ENCODE results near the gene FAH. TPM values are rescaled to one million over a fixed set of nuclear protein-coding genes. Genes with fewer than 3 reads are reported as not detected.

The FAH gene
- total RNA-seq, 4 donors from 2014 or later, result 22.0 to 42.0 (median 37.7) TPM

DNA sequence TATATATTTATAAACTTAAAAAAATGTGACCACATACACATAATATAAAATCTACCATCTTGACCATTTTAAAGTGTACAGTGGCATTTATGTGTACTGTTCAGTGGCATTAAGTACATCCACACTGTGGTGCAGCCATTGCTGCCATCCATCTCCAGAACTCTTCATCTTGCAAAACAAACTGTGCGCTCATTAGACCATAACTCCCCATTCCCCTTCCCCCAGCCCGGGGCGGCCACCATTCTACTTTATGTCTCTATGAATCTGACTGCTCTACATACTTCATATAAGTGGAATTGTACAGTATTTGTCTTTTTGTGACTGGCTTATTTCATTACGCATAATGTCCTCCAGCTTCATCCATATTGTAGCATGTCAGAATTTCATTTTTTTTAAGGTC is 51.4 kb downstream of the FAH start:
- no peak for TF ChIP-seq POLR2A (IDR thresholded peaks at IDR 0.05)
- TF ChIP-seq EP300 (IDR thresholded peaks at IDR 0.05), result no peak
- TF ChIP-seq CTCF (IDR thresholded peaks at IDR 0.05), result no peak
- WGBS, 2 donors, result 96 to 97% methylated on average over 4 of the region's 4 CpGs
- Histone ChIP-seq H3K27me3 (no peaks in the 10 kb centered on the region), H3K4me1 (no peaks in the 10 kb centered on the region), H3K9me3 (no peaks in the 10 kb centered on the region), H3K4me3 (no peak overlapping the region), H3K36me3 (peaks cover 0 to 21% (median 0%) of the 10 kb centered on the region in 3 donors), H3K27ac (no peak overlapping the region)
- no peak for DNase-seq (ENCODE audit: low spot score in 2 of 2)

DNA sequence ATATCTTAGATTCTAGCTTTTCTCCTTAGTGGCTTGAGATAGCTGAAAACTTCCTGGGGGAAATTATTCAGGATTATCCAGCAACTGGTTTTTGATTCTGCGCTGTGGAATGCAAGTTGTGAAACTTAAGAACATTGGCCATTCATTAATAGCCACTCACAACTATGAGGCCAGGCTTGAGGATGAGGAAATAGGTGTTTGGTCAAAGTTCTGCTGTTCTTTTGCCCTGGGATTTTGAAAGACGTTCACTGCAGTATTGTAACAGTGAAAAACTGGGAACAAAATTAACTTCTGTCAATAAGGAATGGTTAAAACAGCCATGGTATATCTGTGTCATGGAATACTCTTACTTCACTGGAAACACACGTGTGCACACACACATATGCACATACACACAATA is 55.1 kb downstream of the FAH start:
- no peak for TF ChIP-seq POLR2A (IDR thresholded peaks at IDR 0.05)
- TF ChIP-seq CTCF (IDR thresholded peaks at IDR 0.05), result no peak
- TF ChIP-seq EP300 (IDR thresholded peaks at IDR 0.05), result no peak
- H3K4me3 ChIP-seq, result no peak overlapping the region
- H3K27ac ChIP-seq, result no peak overlapping the region
- 70 to 76% methylated on average over 3 of the region's 3 CpGs for WGBS, 2 donors
- no peak for DNase-seq (ENCODE audit: low spot score in 2 of 2)
- H3K36me3 ChIP-seq, result peaks cover 0 to 2% (median 0%) of the 10 kb centered on the region in 3 donors
- no peaks in the 10 kb centered on the region for H3K27me3 ChIP-seq
- H3K4me1 ChIP-seq, result no peaks in the 10 kb centered on the region
- H3K9me3 ChIP-seq, result peaks cover 0 to 2% (median 0%) of the 10 kb centered on the region in 4 donors

- H3K9me3 ChIP-seq, result peaks cover 0 to 11% (median 0%) of the 10 kb centered on the region in 4 donors
- H3K4me3 ChIP-seq, result no peak overlapping the region
- DNase-seq (ENCODE audit: low spot score in 2 of 2), result no peak
- H3K36me3 ChIP-seq, result no peaks in the 10 kb centered on the region
- no peaks in the 10 kb centered on the region for H3K27me3 ChIP-seq
- WGBS, 2 donors, result 88% methylated on average over 11 of the region's 11 CpGs
- no peaks in the 10 kb centered on the region for H3K4me1 ChIP-seq
- no peak overlapping the region for H3K27ac ChIP-seq
- TF ChIP-seq CTCF (IDR thresholded peaks at IDR 0.05) (no peak), EP300 (IDR thresholded peaks at IDR 0.05) (no peak), POLR2A (IDR thresholded peaks at IDR 0.05) (no peak)
Observed at GRCh38 chr15:80208758-80209734, 56.2 kb downstream of the FAH start.

- H3K27ac ChIP-seq, result no peak overlapping the region
- H3K27me3 ChIP-seq, result no peaks in the 10 kb centered on the region
- no peaks in the 10 kb centered on the region for H3K4me1 ChIP-seq
- no peak for TF ChIP-seq EP300 (IDR thresholded peaks at IDR 0.05)
- no peak for TF ChIP-seq POLR2A (IDR thresholded peaks at IDR 0.05)
- TF ChIP-seq CTCF (IDR thresholded peaks at IDR 0.05), result no peak
- H3K36me3 ChIP-seq, result no peaks in the 10 kb centered on the region
- H3K9me3 ChIP-seq, result peaks cover 0 to 11% (median 0%) of the 10 kb centered on the region in 4 donors
- H3K4me3 ChIP-seq, result no peak overlapping the region
- 69 to 83% methylated on average over 12 of the region's 12 CpGs for WGBS, 2 donors
- DNase-seq (ENCODE audit: low spot score in 2 of 2), result no peak
Observed at GRCh38 chr15:80210611-80211573, 58.1 kb downstream of the FAH start.

All from tibial nerve (tissue), 4 donors.